HepG2 (cell line): ENCODE measurements around the gene TBC1D22A. TPM values are rescaled to one million over a fixed set of nuclear protein-coding genes. Genes with fewer than 3 reads are reported as not detected.

Experiments
- ATAC-seq: fragments of 200-7000 bp; cut with Tn5 transposase; 3 replicates; pipeline ENCODE4 v1.9.1; 2020; ENCODE audit warnings: mild to moderate bottlenecking, moderate library complexity
- BruUV-seq: library from RNA; stranded (reverse); fragments of 400-500 nt; replicated peaks from 2 replicates; lab custom pipeline; 2021; lab: Mats Ljungman, UMichigan
- CTCF ChIA-PET: fragments of 300-600 bp; formaldehyde crosslinking; extraction: SDS; loops from one replicate; lab custom pipeline; 2021; ENCODE audit warnings: low total read pairs, inconsistent platforms, low intra/inter-chr PET ratio; lab: Yijun Ruan, JAX
- POLR2A ChIA-PET: fragments of 350-600 bp; sonication (Branson Sonifier 250); formaldehyde crosslinking; loops from one replicate; lab custom pipeline; 2020; ENCODE audit warnings: antibody characterized with exemption, inconsistent platforms; lab: Yijun Ruan, JAX
- DNase-seq: peaks from one replicate; pipeline ENCODE4 v3.0.0-alpha.2; 2015; ENCODE audit warnings: low spot score
- FAIRE-seq: peaks from 3 replicates; lab custom pipeline; 2011; peaks lifted over from hg19 to GRCh38; lab: Jason Lieb, UNC
- H2AFZ ChIP-seq: one replicate; pipeline ENCODE4 v1.6.1; 2011; ENCODE audit warnings: low read length, inconsistent platforms
- H3K27ac ChIP-seq: fragments of 300-600 bp; 3 replicates; pipeline ENCODE4 v1.8.0; 2011; ENCODE audit warnings: mixed run types, mild to moderate bottlenecking, mixed read lengths, low read length, inconsistent platforms; ENCODE audit not compliant: insufficient read depth; ENCODE audit errors: extremely low read length
- H3K27me3 ChIP-seq, 2 experiments: fragments of 200-600 bp in 1 of 2; 2 replicates in 1 of 2; 3 replicates in 1 of 2; pipeline versions ENCODE4 v1.6.0 to v1.8.0; 2011; ENCODE audit warnings: low read length in 2 of 2, mild to moderate bottlenecking in 2 of 2, moderate library complexity in 2 of 2, inconsistent platforms in 1 of 2; ENCODE audit not compliant: insufficient read depth in 2 of 2, control insufficient read depth in 1 of 2
- H3K36me3 ChIP-seq, 2 experiments: fragments of 200-600 bp in 1 of 2; replicated peaks in 1 of 2; 2 replicates in 1 of 2; 3 replicates in 1 of 2; pipeline versions ENCODE4 v1.5.1 to v1.8.0; 2011; ENCODE audit warnings: low read length in 2 of 2, inconsistent platforms in 1 of 2; ENCODE audit not compliant: insufficient read depth in 2 of 2, control insufficient read depth in 1 of 2
- H3K4me1 ChIP-seq: 2 replicates; pipeline ENCODE4 v1.5.1; 2012; ENCODE audit warnings: low read length, inconsistent platforms; ENCODE audit not compliant: insufficient read depth
- H3K4me2 ChIP-seq: 2 replicates; pipeline ENCODE4 v1.6.0; 2011; ENCODE audit warnings: low read depth, low read length, inconsistent platforms
- H3K4me3 ChIP-seq, 3 experiments: fragments of 200-600 bp in 1 of 3; sonication (generic), shearing (Covaris generic) in 1 of 3; replicated peaks in 1 of 3; 2 replicates each; pipeline ENCODE4 v1.5.1; 2011 to 2016; ENCODE audit warnings: low read length in 3 of 3, inconsistent platforms in 2 of 3, low read depth in 2 of 3, mild to moderate bottlenecking in 2 of 3, control low read depth in 1 of 3, mixed read lengths in 1 of 3; ENCODE audit not compliant: insufficient read depth in 1 of 3
- H3K79me2 ChIP-seq: one replicate; pipeline ENCODE4 v1.6.1; 2011; ENCODE audit warnings: low read length, inconsistent platforms; ENCODE audit not compliant: insufficient read depth
- H3K9ac ChIP-seq: 2 replicates; pipeline ENCODE4 v1.6.0; 2011; ENCODE audit warnings: mild to moderate bottlenecking, low read depth, low read length, inconsistent platforms; ENCODE audit not compliant: insufficient read depth
- H3K9me3 ChIP-seq: 2 replicates; pipeline ENCODE4 v1.5.1; 2012; ENCODE audit warnings: mild to moderate bottlenecking, low read length
- H4K20me1 ChIP-seq: 2 replicates; pipeline ENCODE4 v1.6.0; 2011; ENCODE audit warnings: inconsistent platforms, mild to moderate bottlenecking, low read length, moderate library complexity; ENCODE audit not compliant: insufficient read depth
- ATRX ChIP-seq: sonication (generic); formaldehyde crosslinking; IDR thresholded peaks from 2 replicates; pipeline ENCODE4 v1.4.0; 2020; ENCODE audit warnings: missing genetic modification reagents, borderline replicate concordance
- FOSL2 ChIP-seq: sonication (generic); formaldehyde crosslinking; IDR thresholded peaks from 2 replicates; pipeline ENCODE4 v1.4.0; 2020; ENCODE audit warnings: missing genetic modification reagents
- GZF1 ChIP-seq: sonication (generic); formaldehyde crosslinking; IDR thresholded peaks from 2 replicates; pipeline ENCODE4 v1.5.1; 2020; ENCODE audit warnings: mild to moderate bottlenecking, missing genetic modification reagents
- KDM4B ChIP-seq: sonication (generic); formaldehyde crosslinking; IDR thresholded peaks from 2 replicates; pipeline ENCODE4 v1.4.0; 2020; ENCODE audit warnings: missing genetic modification reagents
- NR2F2 ChIP-seq: IDR thresholded peaks from 2 replicates; pipeline ENCODE4 v1.6.1; 2012; ENCODE audit warnings: low read depth, inconsistent platforms, borderline replicate concordance
- SP2 ChIP-seq: sonication (generic); formaldehyde crosslinking; IDR thresholded peaks from 2 replicates; pipeline ENCODE4 v1.5.1; 2020; ENCODE audit warnings: mild to moderate bottlenecking, missing genetic modification reagents
- U2AF1 ChIP-seq: fragments of 200-400 bp; formaldehyde crosslinking; optimal IDR thresholded peaks from 2 replicates; pipeline ENCODE3; 2017; ENCODE audit warnings: mild to moderate bottlenecking, low read depth, low read length
- ZFP1 ChIP-seq: IDR thresholded peaks from 2 replicates; pipeline ENCODE4 v1.6.1; 2016
- ZFYVE20 ChIP-seq: sonication (generic); formaldehyde crosslinking; IDR thresholded peaks from 2 replicates; pipeline ENCODE4 v1.8.0; 2023; ENCODE audit warnings: low read depth, mild to moderate bottlenecking, moderate library complexity, missing genetic modification reagents, borderline replicate concordance
- ZKSCAN1 ChIP-seq: fragments of 150-350 bp; IDR thresholded peaks from 2 replicates; pipeline ENCODE4 v1.6.1; 2014; ENCODE audit warnings: low read length
- ZNF331 ChIP-seq: sonication (generic); formaldehyde crosslinking; IDR thresholded peaks from 2 replicates; pipeline ENCODE4 v1.4.0; 2020; ENCODE audit warnings: missing genetic modification reagents
- ZNF383 ChIP-seq: sonication (generic); formaldehyde crosslinking; IDR thresholded peaks from 2 replicates; pipeline ENCODE4 v1.4.0; 2020; ENCODE audit warnings: missing genetic modification reagents, mild to moderate bottlenecking, borderline replicate concordance
- ZNF564 ChIP-seq: sonication (generic); formaldehyde crosslinking; IDR thresholded peaks from 2 replicates; pipeline ENCODE4 v1.8.1; 2023; ENCODE audit warnings: mild to moderate bottlenecking, missing genetic modification reagents
- WGBS: methylation state at CpG from one replicate; pipeline ENCODE4 v1.1.6; 2017; ENCODE audit warnings: low lambda C conversion rate; 5-methylcytosine and 5-hydroxymethylcytosine counted together
- in situ Hi-C: cut with HindIII; loops from 2 replicates; pipeline ENCODE4 v1.10.0; 2017; ENCODE audit warnings: low pct_unique_long_range_greater_than_20kb; ENCODE audit not compliant: extremely low pct_ligation_motif_present
- intact Hi-C: fragments of 100-400 bp; cut with micrococcal nuclease; formaldehyde crosslinking; loops from one replicate; pipeline ENCODE4 v1.10.0; 2022; ENCODE audit not compliant: unreplicated experiment
- polyA plus RNA-seq, 8 experiments: library from polyadenylated mRNA; depleted of rRNA in 3 of 8; stranded (reverse) in 7 of 8; unstranded in 1 of 8; fragments of >200 nt; fragmentation: Illumina TruSeq in 4 of 8; extraction: Trizol in 4 of 8; gene quantifications; 2 replicates each; pipeline versions ENCODE4 v1.2.1 to v1.2.3, GENCODE V29; 2011 to 2016; ENCODE audit warnings: low read depth in 4 of 8, missing spikeins in 1 of 8, mixed read lengths in 1 of 8; ENCODE audit not compliant: insufficient read depth in 1 of 8
- total RNA-seq, 5 experiments: library from RNA; depleted of rRNA; stranded (reverse); fragments of >200 nt; fragmentation: Illumina TruSeq; extraction: Trizol; gene quantifications; 2 replicates each; pipeline ENCODE4 v1.2.3, GENCODE V29; 2016; ENCODE audit warnings: low read depth in 1 of 5

The TBC1D22A gene
- total and polyA plus RNA-seq, 2 of the 13 experiments (the other 11 are each of a cell fraction or from before 2014, with no cell fraction given) = 17.3 to 18.0 TPM

GRCh38 chr22:46861468-46862367, 99.3 kb downstream of the TBC1D22A start:
- H3K9ac ChIP-seq = no peak overlapping the region
- no peaks in the 10 kb centered on the region for H3K27me3 ChIP-seq
- H3K36me3 ChIP-seq = peaks cover 1 to 3% of the 10 kb centered on the region in 2 experiments; a peak in 2 of 5 replicates
- H3K9me3 ChIP-seq = no peaks in the 10 kb centered on the region
- ChIA-PET CTCF (no interaction called here), POLR2A (no interaction called here)
- no peak for DNase-seq
- 98% methylated on average over 15 of the region's 16 CpGs for WGBS
- intact Hi-C loops (no loop called here), in situ Hi-C loops (no loop called here)
- peaks cover 9% of the 10 kb centered on the region for H3K79me2 ChIP-seq
- H3K4me3 ChIP-seq = no peak overlapping the region
- peaks cover 40% of the 10 kb centered on the region for H3K4me1 ChIP-seq
- no peak overlapping the region for H3K27ac ChIP-seq
- H2AFZ ChIP-seq = no peak overlapping the region
- TF ChIP-seq ATRX (CRISPR knock-in tag) (no peak), ZNF331 (no peak), ZKSCAN1 (peak; percentile 78)
- TF ChIP-seq, all 625 proteins: peak for 1
- Histone ChIP-seq H3K4me2 (no peak overlapping the region), H4K20me1 (no peaks in the 10 kb centered on the region)
- BruUV-seq = no TSS peak
- ATAC-seq (no peak), FAIRE-seq (no peak)

- H3K36me3 ChIP-seq = peaks cover 1 to 3% of the 10 kb centered on the region in 2 experiments; a peak in 3 of 5 replicates
- H3K9me3 ChIP-seq = no peaks in the 10 kb centered on the region
- in situ Hi-C loops = no loop called here
- no peak overlapping the region for H2AFZ ChIP-seq
- TF ChIP-seq ZNF383 (no peak), NR2F2 (no peak), ZFP1 (no peak), U2AF1 (no peak), ZNF564 (CRISPR knock-in tag) (no peak), GZF1 (no peak), SP2 (CRISPR knock-in tag) (no peak), KDM4B (CRISPR knock-in tag) (no peak), FOSL2 (CRISPR knock-in tag) (no peak), ZFYVE20 (no peak)
- WGBS = 97% methylated on average over 15 of the region's 17 CpGs
- POLR2A ChIA-PET = interaction anchor here (2.1 kb wide), 1 partner anchor 100 kb away, joined by 8 read pairs; the partner anchor contains the start of gene TBC1D22A
- CTCF ChIA-PET = no interaction called here
- H4K20me1 ChIP-seq = no peaks in the 10 kb centered on the region
- peak overlapping the region; percentile 66; the same call in 1 of the 2 replicates for H3K4me2 ChIP-seq
- DNase-seq = no peak
- H3K4me3 ChIP-seq = no peak overlapping the region
- no peak for FAIRE-seq
- BruUV-seq = no TSS peak
- intact Hi-C loops = no loop called here
- H3K79me2 ChIP-seq = peaks cover 9% of the 10 kb centered on the region
- no peak overlapping the region for H3K9ac ChIP-seq
- no peak for ATAC-seq
- peaks cover 40% of the 10 kb centered on the region for H3K4me1 ChIP-seq
- H3K27me3 ChIP-seq = no peaks in the 10 kb centered on the region
- peak overlapping the region; percentile 8 for H3K27ac ChIP-seq
These were observed 100.2 kb downstream of the TBC1D22A start for GRCh38 chr22:46862418-46863324.
